GM19395 (cell line): ENCODE data around the gene GPR173.

Experiments
- ATAC-seq: cut with Tn5 transposase; IDR thresholded peaks from one replicate; pipeline ENCODE4 v1.9.1; 2021; ENCODE audit warnings: mild to moderate bottlenecking, moderate library complexity; ENCODE audit not compliant: unreplicated experiment

GPR173 gene

GRCh38 chrX:53071064-53071463 lies 22.5 kb downstream of the GPR173 start:
- ATAC-seq = no peak

- ATAC-seq = peak; percentile 79
Measured at GRCh38 chrX:53071604-53072417, 23.2 kb downstream of the GPR173 start.

- ATAC-seq = no peak
Measured at GRCh38 chrX:53072418-53073114, 24.0 kb downstream of the GPR173 start.

- no peak for ATAC-seq
Measured at GRCh38 chrX:53073115-53073586, 24.6 kb downstream of the GPR173 start.

- ATAC-seq = no peak
Measured at GRCh38 chrX:53075011-53075410, 26.4 kb downstream of the GPR173 start.

GRCh38 chrX:53076671-53077070 lies 28.1 kb downstream of the GPR173 start:
- ATAC-seq = no peak

GRCh38 chrX:53077207-53078197 lies 28.9 kb downstream of the GPR173 start:
- ATAC-seq = no peak

- ATAC-seq = no peak
Measured at GRCh38 chrX:53078943-53079342, 30.4 kb downstream of the GPR173 start.

GRCh38 chrX:53080628-53081580 lies 32.3 kb downstream of the GPR173 start:
- ATAC-seq = no peak

- ATAC-seq = peak; percentile 88
Measured at GRCh38 chrX:53081925-53082772, 33.6 kb downstream of the GPR173 start, which contains the start of gene TSPYL2. Gene TSPYL2, plus strand, starts transcription at chrX:53082367. Its CDS starts 132 bp downstream, at chrX:53082499.

- no peak for ATAC-seq
Measured at GRCh38 chrX:53082773-53083616, 34.4 kb downstream of the GPR173 start.

- no peak for ATAC-seq
Measured at GRCh38 chrX:53084043-53084570, 35.5 kb downstream of the GPR173 start.

- ATAC-seq = no peak
Measured at GRCh38 chrX:53084863-53085262, 36.3 kb downstream of the GPR173 start.

GRCh38 chrX:53085661-53086229 lies 37.2 kb downstream of the GPR173 start:
- no peak for ATAC-seq

GRCh38 chrX:53086464-53086863 lies 37.9 kb downstream of the GPR173 start:
- ATAC-seq = no peak

- ATAC-seq = no peak
Measured at GRCh38 chrX:53087388-53087831, 38.8 kb downstream of the GPR173 start.
